Naive thymus-derived CD4-positive, alpha-beta T cell (primary cell): ENCODE results near the gene MRPL21. TPM values are rescaled to one million over a fixed set of nuclear protein-coding genes. Genes with fewer than 3 reads are reported as not detected.

ENCODE experiments used
- ATAC-seq: fragments of 150-1000 bp; cut with Tn5 transposase; 2 replicates; pipeline ENCODE4 v1.10.0; 2021; ENCODE audit warnings: mild to moderate bottlenecking, moderate library complexity
- CTCF ChIA-PET: fragments of 350-600 bp; sonication (Branson Sonifier 250); formaldehyde crosslinking; loops from one replicate; lab custom pipeline; 2021; ENCODE audit warnings: antibody characterized with exemption; lab: Charles Lee
- POLR2A ChIA-PET: fragments of 350-600 bp; sonication (Branson Sonifier 250); formaldehyde crosslinking; loops from one replicate; lab custom pipeline; 2021; ENCODE audit warnings: antibody characterized with exemption, inconsistent platforms; lab: Charles Lee
- DNase-seq, 9 donors: peaks; one replicate each; pipeline versions ENCODE4 v3.0.0 to v3.0.0-alpha.2; 2020 to 2022; ENCODE audit warnings: mixed read lengths in 1 of 9
- H3K27ac ChIP-seq: one replicate; pipeline ENCODE4 v1.7.0; 2013; ENCODE audit warnings: mild to moderate bottlenecking, low read depth, low read length, moderate library complexity
- H3K27me3 ChIP-seq, 2 donors: one replicate each; pipeline ENCODE4 v1.7.0; 2013; ENCODE audit warnings: low read length in 2 of 2, mild to moderate bottlenecking in 2 of 2, moderate library complexity in 2 of 2; ENCODE audit not compliant: control insufficient read depth in 2 of 2, insufficient read depth in 2 of 2
- H3K36me3 ChIP-seq, 3 experiments: 1 replicate in 2 of 3; 2 replicates in 1 of 3; pipeline ENCODE4 v1.7.0; 2013; ENCODE audit warnings: low read length in 3 of 3, mild to moderate bottlenecking in 3 of 3, moderate library complexity in 1 of 3; ENCODE audit not compliant: insufficient read depth in 3 of 3, control insufficient read depth in 2 of 3
- H3K4me1 ChIP-seq, 2 donors: one replicate each; pipeline ENCODE4 v1.7.0; 2013; ENCODE audit warnings: low read length in 2 of 2, mild to moderate bottlenecking in 2 of 2, moderate library complexity in 1 of 2; ENCODE audit not compliant: control insufficient read depth in 2 of 2, insufficient read depth in 2 of 2
- H3K4me3 ChIP-seq: 2 replicates; pipeline ENCODE4 v1.7.0; 2013; ENCODE audit warnings: mild to moderate bottlenecking, low read length
- H3K9me3 ChIP-seq, 3 experiments: 1 replicate in 2 of 3; 2 replicates in 1 of 3; pipeline ENCODE4 v1.7.0; 2013; ENCODE audit warnings: low read length in 3 of 3; ENCODE audit not compliant: control insufficient read depth in 2 of 3
- H3K27ac Mint-ChIP-seq, 9 donors: one replicate each; pipeline ENCODE4 v1.8.0; 2020 to 2022; ENCODE audit warnings: mixed read lengths in 9 of 9, mild to moderate bottlenecking in 8 of 9, moderate library complexity in 5 of 9, inconsistent platforms in 2 of 9
- H3K27me3 Mint-ChIP-seq, 5 donors: one replicate each; pipeline ENCODE4 v1.8.0; 2021 to 2022; ENCODE audit warnings: mixed read lengths in 5 of 5, mild to moderate bottlenecking in 1 of 5
- H3K36me3 Mint-ChIP-seq, 5 donors: one replicate each; pipeline ENCODE4 v1.8.0; 2020 to 2022; ENCODE audit warnings: mixed read lengths in 5 of 5, mild to moderate bottlenecking in 3 of 5, inconsistent platforms in 1 of 5
- H3K4me1 Mint-ChIP-seq, 7 donors: one replicate each; pipeline ENCODE4 v1.8.0; 2020 to 2022; ENCODE audit warnings: mixed read lengths in 7 of 7, mild to moderate bottlenecking in 3 of 7, inconsistent platforms in 1 of 7
- H3K4me3 Mint-ChIP-seq, 10 donors: one replicate each; pipeline ENCODE4 v1.8.0; 2020 to 2022; ENCODE audit warnings: mild to moderate bottlenecking in 10 of 10, mixed read lengths in 10 of 10, moderate library complexity in 6 of 10, inconsistent platforms in 2 of 10
- H3K9me3 Mint-ChIP-seq, 11 donors: one replicate each; pipeline ENCODE4 v1.8.0; 2020 to 2022; ENCODE audit warnings: mixed read lengths in 11 of 11, mild to moderate bottlenecking in 4 of 11, inconsistent platforms in 1 of 11, moderate library complexity in 1 of 11
- intact Hi-C, 2 donors: fragments of 100-400 bp; cut with micrococcal nuclease; formaldehyde crosslinking; loops; one replicate each; pipeline ENCODE4 v1.15.1; 2023
- polyA plus RNA-seq, 2 donors: library from polyadenylated mRNA; unstranded; fragments of 300-500 nt; fragmentation: Illumina TruSeq; gene quantifications; one replicate each; pipeline ENCODE4 v1.2.3, GENCODE V29; 2021
- total RNA-seq, 6 experiments: library from RNA in 5 of 6; stranded (reverse) in 5 of 6; gene quantifications; 1 replicate in 5 of 6; 2 replicates in 1 of 6; pipeline ENCODE4 v1.2.3 and lab custom pipeline; 2021 to 2026

MRPL21 gene
- total and polyA plus RNA-seq, 7 experiments from 2014 or later: 29.6 to 133 (median 48.4) TPM

GRCh38 chr11:68855205-68855981, 48.2 kb downstream of the MRPL21 start:
- H3K36me3 Mint-ChIP-seq: peaks cover 0 to 3% (median 0%) of the 10 kb centered on the region in 5 donors

GRCh38 chr11:68854273-68854958, 49.2 kb downstream of the MRPL21 start:
- H3K4me3 ChIP-seq: no peak overlapping the region
- H3K27me3 Mint-ChIP-seq: peaks cover 14 to 55% (median 18%) of the 10 kb centered on the region in 5 donors
- no peak overlapping the region for H3K27ac ChIP-seq
- H3K36me3 ChIP-seq: no peaks in the 10 kb centered on the region
- no peak for ATAC-seq
- ChIA-PET CTCF (interaction anchor here (0.6 kb wide), 1 partner anchor 178 kb away, joined by 3 read pairs; no protein-coding TSS in a partner anchor), POLR2A (no interaction called here)
- peak overlapping the region in 8 of 10 donors; percentile 14 to 80 (median 66) for H3K4me3 Mint-ChIP-seq
- peaks cover 0 to 3% (median 0%) of the 10 kb centered on the region in 5 donors for H3K36me3 Mint-ChIP-seq
- DNase-seq: no peak
- peaks cover 0 to 11% (median 5%) of the 10 kb centered on the region in 7 donors for H3K4me1 Mint-ChIP-seq
- peaks cover 0 to 1% (median 0%) of the 10 kb centered on the region in 11 donors for H3K9me3 Mint-ChIP-seq
- intact Hi-C loops: loop anchor here in 1 of 2 donors (2.0 kb wide), 1 partner anchor 16 kb away; no protein-coding TSS in a partner anchor
- H3K27me3 ChIP-seq: peaks cover 0 to 6% of the 10 kb centered on the region in 2 donors
- H3K9me3 ChIP-seq: no peaks in the 10 kb centered on the region
- H3K27ac Mint-ChIP-seq: no peak overlapping the region
- peaks cover 4% of the 10 kb centered on the region in 2 donors for H3K4me1 ChIP-seq

More at GRCh38 chr11:68855205-68855981, 48.2 kb downstream of the MRPL21 start:
- intact Hi-C loops: loop anchor here in 1 of 2 donors (2.0 kb wide), 1 partner anchor 17 kb away; no protein-coding TSS in a partner anchor
- Mint-ChIP-seq H3K4me3 (peak overlapping the region; percentile 7 to 86 (median 74)), H3K9me3 (peaks cover 0 to 1% (median 0%) of the 10 kb centered on the region in 11 donors), H3K27ac (no peak overlapping the region), H3K27me3 (peaks cover 14 to 55% (median 18%) of the 10 kb centered on the region in 5 donors), H3K4me1 (peaks cover 0 to 11% (median 5%) of the 10 kb centered on the region in 7 donors)
- Histone ChIP-seq H3K27ac (no peak overlapping the region), H3K36me3 (no peaks in the 10 kb centered on the region), H3K9me3 (no peaks in the 10 kb centered on the region), H3K4me3 (peak overlapping the region; percentile 39), H3K27me3 (peaks cover 0 to 6% of the 10 kb centered on the region in 2 donors), H3K4me1 (peaks cover 4% of the 10 kb centered on the region in 2 donors)
- ChIA-PET POLR2A (no interaction called here), CTCF (no interaction called here)
- DNase-seq (peak in 3 of 9 donors; percentile 11 to 29 (median 21)), ATAC-seq (peak; percentile 69)

GRCh38 chr11:68852628-68853027, 51.0 kb downstream of the MRPL21 start:
- H3K9me3 Mint-ChIP-seq: no peaks in the 10 kb centered on the region
- intact Hi-C loops: no loop called here
- CTCF ChIA-PET: interaction anchor here (0.5 to 1.0 kb wide), 3 partner anchors 10 to 1516 kb away, joined by 3 to 4 read pairs (median 4); no protein-coding TSS in a partner anchor
- H3K4me1 ChIP-seq: peaks cover 4% of the 10 kb centered on the region in 2 donors
- no peak overlapping the region for H3K27ac Mint-ChIP-seq
- ATAC-seq: no peak
- DNase-seq: no peak
- H3K27ac ChIP-seq: no peak overlapping the region
- peaks cover 0 to 3% (median 0%) of the 10 kb centered on the region in 5 donors for H3K36me3 Mint-ChIP-seq
- H3K4me3 Mint-ChIP-seq: no peak overlapping the region
- H3K4me3 ChIP-seq: no peak overlapping the region
- H3K27me3 ChIP-seq: peaks cover 0 to 6% of the 10 kb centered on the region in 2 donors
- H3K9me3 ChIP-seq: no peaks in the 10 kb centered on the region
- H3K4me1 Mint-ChIP-seq: peaks cover 0 to 11% (median 5%) of the 10 kb centered on the region in 7 donors
- H3K27me3 Mint-ChIP-seq: peaks cover 14 to 54% (median 18%) of the 10 kb centered on the region in 5 donors
- no peaks in the 10 kb centered on the region for H3K36me3 ChIP-seq
- POLR2A ChIA-PET: no interaction called here

GRCh38 chr11:68848429-68848828, 55.2 kb downstream of the MRPL21 start:
- intact Hi-C loops: loop anchor here in 1 of 2 donors (10.0 kb wide), 1 partner anchor 796 kb away; the partner anchor contains the start of gene CCND1
- Mint-ChIP-seq H3K36me3 (no peaks in the 10 kb centered on the region), H3K27ac (no peak overlapping the region), H3K4me3 (no peak overlapping the region), H3K27me3 (peaks cover 4 to 44% (median 10%) of the 10 kb centered on the region in 5 donors), H3K9me3 (no peaks in the 10 kb centered on the region), H3K4me1 (peaks cover 4 to 9% (median 5%) of the 10 kb centered on the region in 7 donors)
- DNase-seq (no peak), ATAC-seq (no peak)
- H3K27me3 ChIP-seq: no peaks in the 10 kb centered on the region
- no peak overlapping the region for H3K4me3 ChIP-seq
- no peaks in the 10 kb centered on the region for H3K36me3 ChIP-seq
- no peak overlapping the region for H3K27ac ChIP-seq
- peaks cover 4% of the 10 kb centered on the region in 2 donors for H3K4me1 ChIP-seq
- no peaks in the 10 kb centered on the region for H3K9me3 ChIP-seq
- CTCF ChIA-PET: no interaction called here
- POLR2A ChIA-PET: no interaction called here

- ChIA-PET POLR2A (no interaction called here), CTCF (no interaction called here)
- DNase-seq (no peak), ATAC-seq (no peak)
- no peaks in the 10 kb centered on the region for H3K27me3 ChIP-seq
- no peaks in the 10 kb centered on the region for H3K9me3 ChIP-seq
- Mint-ChIP-seq H3K4me3 (no peak overlapping the region), H3K27me3 (peaks cover 0 to 34% (median 4%) of the 10 kb centered on the region in 5 donors), H3K36me3 (no peaks in the 10 kb centered on the region), H3K4me1 (peaks cover 5 to 16% (median 12%) of the 10 kb centered on the region in 7 donors), H3K27ac (peak overlapping the region in 1 of 9 donors; percentile 59), H3K9me3 (no peaks in the 10 kb centered on the region)
- no peak overlapping the region for H3K4me3 ChIP-seq
- H3K36me3 ChIP-seq: no peaks in the 10 kb centered on the region
- intact Hi-C loops: loop anchor here in 1 of 2 donors (10.0 kb wide), 1 partner anchor 797 kb away; the partner anchor contains the start of gene CCND1
- peaks cover 9 to 10% of the 10 kb centered on the region in 2 donors for H3K4me1 ChIP-seq
- no peak overlapping the region for H3K27ac ChIP-seq
Measured at GRCh38 chr11:68847395-68847794, 56.2 kb downstream of the MRPL21 start.

- no peak overlapping the region for H3K27ac ChIP-seq
- CTCF ChIA-PET: interaction anchor here (0.7 to 4.9 kb wide), 2 partner anchors 20 to 261 kb away, joined by 3 to 49 read pairs; no protein-coding TSS in a partner anchor
- POLR2A ChIA-PET: interaction anchor here (3.9 kb wide), 1 partner anchor 15 kb away, joined by 33 read pairs; no protein-coding TSS in a partner anchor
- no peaks in the 10 kb centered on the region for H3K27me3 ChIP-seq
- Mint-ChIP-seq H3K4me1 (peaks cover 5 to 21% (median 12%) of the 10 kb centered on the region in 7 donors), H3K27ac (peak overlapping the region in 2 of 9 donors; percentile 53 to 62), H3K4me3 (peak overlapping the region in 4 of 10 donors; percentile 18 to 91 (median 38)), H3K9me3 (no peaks in the 10 kb centered on the region), H3K36me3 (no peaks in the 10 kb centered on the region), H3K27me3 (peaks cover 0 to 30% (median 0%) of the 10 kb centered on the region in 5 donors)
- DNase-seq: no peak
- no peak for ATAC-seq
- intact Hi-C loops: loop anchor here in 1 of 2 donors (2.0 to 10.0 kb wide), 2 partner anchors 47 to 799 kb away; partner anchors contain the start of gene CCND1
- H3K36me3 ChIP-seq: no peaks in the 10 kb centered on the region
- peaks cover 12 to 13% of the 10 kb centered on the region in 2 donors for H3K4me1 ChIP-seq
- H3K9me3 ChIP-seq: no peaks in the 10 kb centered on the region
- no peak overlapping the region for H3K4me3 ChIP-seq
Measured at GRCh38 chr11:68845351-68846002, 58.2 kb downstream of the MRPL21 start.
